GM06990 (cell line): ENCODE data around the gene QKI.
"Not testable (repeated sequence)": the region's sequence is repeated elsewhere in the genome, so short reads cannot be mapped to it uniquely, and the experiment has no call there.

Experiments
- DNase-seq: peaks from one replicate; pipeline ENCODE4 v3.0.0-alpha.2; 2011; ENCODE audit not compliant: insufficient read length; ENCODE audit errors: extremely low read depth
- H3K27me3 ChIP-seq: replicated peaks from 2 replicates; pipeline ENCODE4 v1.6.0; 2011; ENCODE audit warnings: low read length; ENCODE audit not compliant: control insufficient read depth, insufficient read depth
- H3K36me3 ChIP-seq: 2 replicates; pipeline ENCODE4 v1.5.1; 2011; ENCODE audit warnings: low read length; ENCODE audit not compliant: control insufficient read depth, insufficient read depth
- H3K4me3 ChIP-seq: replicated peaks from 2 replicates; pipeline ENCODE4 v1.5.1; 2011; ENCODE audit warnings: low read depth, mild to moderate bottlenecking, control low read depth, low read length
- TF ChIP-seq, protein P1 (sequence below): IDR thresholded peaks from 2 replicates; pipeline ENCODE4 v1.5.1; 2011; ENCODE audit warnings: low read length, control low read depth, mild to moderate bottlenecking, inconsistent platforms; ENCODE audit not compliant: insufficient read depth, poor library complexity, severe bottlenecking

Gene QKI

DNA sequence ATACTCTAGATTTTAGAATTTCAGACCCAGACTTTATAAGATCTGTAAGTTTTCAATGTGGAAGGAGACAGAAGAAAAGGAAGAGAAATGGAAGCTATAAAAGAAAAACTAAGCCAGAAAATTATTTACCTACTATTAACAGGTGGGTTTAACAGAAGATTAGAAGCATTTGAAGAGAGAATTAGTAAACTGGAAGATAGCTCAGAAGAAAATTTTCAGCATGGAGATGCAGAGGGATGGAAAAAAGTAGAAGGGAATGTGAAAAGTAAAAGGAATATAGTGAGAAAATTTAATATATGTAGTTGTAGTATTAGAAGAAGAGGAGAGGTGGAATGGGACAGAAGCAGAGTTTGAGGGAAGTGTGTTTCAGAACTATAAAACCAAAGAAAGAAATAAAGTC is 56.1 kb downstream of the QKI start:
- DNase-seq, result no peak
- H3K27me3 ChIP-seq, result no peaks in the 10 kb centered on the region
- H3K4me3 ChIP-seq, result no peak overlapping the region
- no peaks in the 10 kb centered on the region for H3K36me3 ChIP-seq
- TF ChIP-seq, protein P1, sequence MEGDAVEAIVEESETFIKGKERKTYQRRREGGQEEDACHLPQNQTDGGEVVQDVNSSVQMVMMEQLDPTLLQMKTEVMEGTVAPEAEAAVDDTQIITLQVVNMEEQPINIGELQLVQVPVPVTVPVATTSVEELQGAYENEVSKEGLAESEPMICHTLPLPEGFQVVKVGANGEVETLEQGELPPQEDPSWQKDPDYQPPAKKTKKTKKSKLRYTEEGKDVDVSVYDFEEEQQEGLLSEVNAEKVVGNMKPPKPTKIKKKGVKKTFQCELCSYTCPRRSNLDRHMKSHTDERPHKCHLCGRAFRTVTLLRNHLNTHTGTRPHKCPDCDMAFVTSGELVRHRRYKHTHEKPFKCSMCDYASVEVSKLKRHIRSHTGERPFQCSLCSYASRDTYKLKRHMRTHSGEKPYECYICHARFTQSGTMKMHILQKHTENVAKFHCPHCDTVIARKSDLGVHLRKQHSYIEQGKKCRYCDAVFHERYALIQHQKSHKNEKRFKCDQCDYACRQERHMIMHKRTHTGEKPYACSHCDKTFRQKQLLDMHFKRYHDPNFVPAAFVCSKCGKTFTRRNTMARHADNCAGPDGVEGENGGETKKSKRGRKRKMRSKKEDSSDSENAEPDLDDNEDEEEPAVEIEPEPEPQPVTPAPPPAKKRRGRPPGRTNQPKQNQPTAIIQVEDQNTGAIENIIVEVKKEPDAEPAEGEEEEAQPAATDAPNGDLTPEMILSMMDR, result no peak

DNA sequence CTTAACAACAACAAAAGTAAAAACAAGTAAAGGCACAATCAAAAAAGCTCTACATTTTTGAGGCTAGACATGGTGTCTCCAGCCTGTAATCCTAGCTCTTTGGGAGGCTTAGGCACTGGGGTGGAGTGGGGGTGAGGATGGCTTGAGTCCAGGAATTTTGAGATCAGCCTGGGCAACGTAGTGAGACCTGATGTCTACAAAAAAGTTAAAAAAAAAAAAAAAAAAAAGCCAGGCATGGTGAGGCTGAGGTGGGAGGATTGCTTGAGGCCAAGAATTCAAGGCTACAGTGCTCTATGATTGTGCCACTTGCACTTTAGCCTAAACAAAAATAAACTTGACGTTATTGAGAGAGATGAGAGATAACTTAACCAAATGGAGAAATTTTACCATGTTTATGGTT is 60.1 kb downstream of the QKI start:
- no peak overlapping the region for H3K4me3 ChIP-seq
- H3K36me3 ChIP-seq, result no peaks in the 10 kb centered on the region; the same call in 1 of the 2 replicates
- no peak for DNase-seq
- TF ChIP-seq, protein P1, result no peak
- no peaks in the 10 kb centered on the region for H3K27me3 ChIP-seq

DNA sequence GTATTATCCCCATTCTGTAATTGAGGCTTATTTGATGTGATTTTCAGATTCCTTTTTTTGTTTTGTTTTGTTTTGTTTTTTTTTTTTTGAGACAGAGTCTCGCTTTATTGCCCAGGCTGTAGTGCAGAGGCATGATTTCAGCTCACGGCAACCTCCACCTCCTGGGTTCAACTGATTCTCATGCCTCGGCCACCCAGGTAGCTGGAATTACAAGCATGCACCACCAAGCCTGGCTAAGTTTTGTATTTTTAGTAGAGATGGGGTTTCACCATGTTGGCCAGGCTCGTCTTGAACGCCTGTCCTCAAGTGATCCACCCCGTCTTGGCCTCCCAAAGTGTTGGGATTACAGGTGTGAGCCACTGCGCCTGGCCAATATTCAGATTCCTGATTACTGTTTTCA is 62.4 kb downstream of the QKI start:
- H3K4me3 ChIP-seq, DNase-seq, H3K36me3 ChIP-seq, H3K27me3 ChIP-seq: not testable (repeated sequence)

DNA sequence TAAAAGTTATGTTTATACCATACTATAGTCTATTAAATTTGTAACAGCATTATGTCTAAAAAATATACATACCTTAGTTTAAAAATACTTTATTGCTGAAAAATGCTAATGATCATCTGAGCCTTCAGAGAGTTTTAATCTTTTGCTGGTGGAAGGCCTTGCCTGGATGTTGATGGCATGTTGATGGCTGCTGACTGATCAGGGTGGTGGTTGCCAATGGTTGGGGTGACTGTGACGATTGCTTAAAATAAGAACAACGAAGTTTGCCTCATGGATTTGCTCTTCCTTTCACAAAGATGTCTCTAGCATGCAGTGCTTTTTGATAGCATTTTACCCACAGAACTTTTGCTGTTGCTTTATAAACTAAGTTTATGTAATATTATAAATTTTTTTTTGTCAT is 68.6 kb downstream of the QKI start:
- no peak for DNase-seq
- Histone ChIP-seq H3K4me3 (no peak overlapping the region), H3K27me3 (no peaks in the 10 kb centered on the region), H3K36me3 (no peaks in the 10 kb centered on the region; the same call in 1 of the 2 replicates)
- TF ChIP-seq, protein P1, result no peak

DNA sequence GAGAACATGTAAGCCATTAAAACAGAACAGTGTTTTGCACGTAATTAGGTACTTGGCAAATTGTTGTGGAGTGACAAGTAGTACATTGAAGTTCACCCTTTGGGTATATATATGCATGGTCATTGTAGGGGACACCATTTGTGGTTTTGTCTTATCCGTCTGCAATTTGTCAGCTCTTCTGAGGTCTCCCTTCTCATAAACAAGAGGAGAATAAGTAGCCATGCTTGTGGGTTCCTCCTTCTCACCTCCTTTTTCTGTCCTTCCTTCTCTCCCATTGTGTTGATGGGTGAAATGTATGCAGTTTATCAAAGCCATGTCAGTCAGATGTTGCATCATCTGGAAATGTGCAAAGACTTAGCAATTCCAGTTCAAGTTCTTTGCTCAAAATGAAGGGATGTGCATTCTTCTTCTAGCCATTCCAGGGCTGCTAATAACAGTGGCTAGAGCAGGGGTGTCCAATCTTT is 70.9 kb downstream of the QKI start:
- no peak for DNase-seq
- Histone ChIP-seq H3K4me3 (no peak overlapping the region), H3K36me3 (no peaks in the 10 kb centered on the region; the same call in 1 of the 2 replicates), H3K27me3 (no peaks in the 10 kb centered on the region)
- TF ChIP-seq, protein P1, result no peak

DNA sequence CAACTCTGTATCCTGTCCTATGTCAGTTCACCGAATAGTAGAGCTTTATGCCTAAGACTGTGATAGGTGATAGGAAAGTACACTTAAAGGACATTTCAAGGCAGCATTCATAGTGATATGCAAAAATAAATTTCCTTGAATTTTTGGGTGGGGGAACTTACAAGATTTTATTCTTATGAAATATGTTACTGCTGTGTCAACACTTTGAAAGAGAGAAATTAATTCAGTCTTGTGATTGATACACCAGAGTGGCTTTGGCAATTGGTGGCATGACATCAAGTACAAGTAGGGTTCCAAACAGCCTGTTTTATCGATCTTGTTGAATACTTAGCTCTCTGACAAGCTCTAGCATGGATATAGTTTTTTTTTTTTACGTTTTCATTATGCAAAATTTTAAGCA is 72.3 kb downstream of the QKI start:
- Histone ChIP-seq H3K36me3 (no peaks in the 10 kb centered on the region; the same call in 1 of the 2 replicates), H3K27me3 (no peaks in the 10 kb centered on the region), H3K4me3 (no peak overlapping the region)
- no peak for DNase-seq
- TF ChIP-seq, protein P1, result no peak
